TTC549 (cell line): Measurements from ENCODE around the gene RPL31.
"Not testable (repeated sequence)": the region's sequence is repeated elsewhere in the genome, so short reads cannot be mapped to it uniquely, and the experiment has no call there.

ENCODE experiments used
- FAIRE-seq: peaks from 2 replicates; lab custom pipeline; 2012; peaks lifted over from hg19 to GRCh38; lab: Jason Lieb, UNC

Gene RPL31

DNA sequence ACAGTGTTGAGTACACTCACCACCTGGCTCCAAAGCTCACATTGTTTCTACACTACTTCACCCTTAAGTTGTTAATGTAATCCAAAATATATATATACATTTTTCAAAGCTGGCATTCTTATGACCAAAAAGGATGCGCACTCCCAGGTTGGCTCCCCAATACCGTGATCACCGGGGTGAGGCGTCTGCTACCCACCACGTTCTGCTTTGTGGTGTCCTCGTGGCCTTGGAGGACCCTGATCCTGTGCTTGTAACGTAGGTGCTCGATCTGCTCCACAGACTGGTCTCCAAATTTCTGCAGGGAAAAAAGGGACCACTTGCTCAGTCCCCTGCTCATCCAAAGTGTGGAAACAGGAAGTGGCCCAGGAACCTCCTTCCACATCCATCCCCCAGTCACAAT, 25.8 kb downstream of the RPL31 start:
- FAIRE-seq = no peak

GRCh38 chr2:101030866-101031554, 28.9 kb downstream of the RPL31 start:
- FAIRE-seq = no peak

DNA sequence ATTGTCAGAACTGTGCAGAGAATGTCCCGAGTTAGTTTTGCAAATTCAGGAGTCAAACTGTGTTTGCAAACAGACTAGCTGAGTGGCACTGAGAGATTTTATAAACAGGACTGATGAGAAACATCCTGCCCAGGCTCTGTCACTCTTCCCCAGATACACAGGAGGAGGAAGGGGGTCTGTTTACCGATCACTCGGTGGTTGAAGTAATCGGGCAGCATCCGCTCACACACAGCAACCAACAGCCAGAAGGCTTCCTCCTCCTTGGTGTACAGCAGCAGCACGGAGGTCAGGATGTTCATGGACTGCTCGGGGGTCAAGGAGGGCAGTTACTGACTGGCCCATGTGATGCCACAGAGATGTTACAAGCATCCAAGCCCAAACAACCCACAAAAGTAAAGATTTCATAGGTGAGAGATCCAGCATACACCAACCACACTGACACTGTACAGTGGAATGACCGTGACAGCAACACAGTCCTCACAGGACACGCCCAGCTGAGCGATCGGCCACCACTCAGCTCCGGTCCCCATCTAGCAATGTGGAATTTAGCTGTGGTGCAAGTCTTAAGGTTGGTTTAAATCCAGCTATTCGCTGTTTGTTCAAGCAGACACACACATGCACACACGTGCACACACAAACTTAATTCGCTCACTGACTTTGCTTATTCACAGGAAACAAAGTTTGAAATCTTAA, 30.1 kb downstream of the RPL31 start:
- no peak for FAIRE-seq

- peak; percentile 84 for FAIRE-seq
These were observed 34.5 kb downstream of the RPL31 start for GRCh38 chr2:101036562-101036961.

DNA sequence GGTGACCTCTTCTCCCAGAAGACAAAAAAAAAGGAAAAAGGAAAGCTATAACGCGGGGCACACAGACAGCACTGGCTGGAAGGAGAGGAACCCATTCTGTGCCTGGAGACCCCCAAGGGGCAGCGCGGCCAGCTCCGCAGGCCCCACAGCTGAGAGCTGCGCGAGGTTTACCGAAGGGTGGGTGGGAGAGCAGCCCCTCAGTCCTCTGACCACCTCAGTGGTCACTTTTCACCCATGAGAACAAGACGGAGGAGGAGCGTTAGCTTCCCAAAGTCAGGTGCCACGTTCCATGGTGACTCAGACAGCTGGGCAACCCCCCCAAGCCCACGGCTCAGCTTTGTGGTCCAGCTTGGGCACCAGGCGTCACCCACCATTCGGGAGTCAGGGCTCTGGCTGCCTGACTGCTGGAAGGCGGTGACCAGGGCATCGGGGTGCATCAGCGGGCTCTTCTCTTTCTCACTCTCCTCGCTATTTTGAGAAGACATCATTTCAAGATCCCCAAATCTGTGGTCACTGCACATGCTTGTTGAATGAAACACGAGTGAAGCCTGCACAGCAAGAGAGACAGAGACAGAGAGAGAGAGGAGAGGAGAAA, 35.2 kb downstream of the RPL31 start:
- no peak for FAIRE-seq

DNA sequence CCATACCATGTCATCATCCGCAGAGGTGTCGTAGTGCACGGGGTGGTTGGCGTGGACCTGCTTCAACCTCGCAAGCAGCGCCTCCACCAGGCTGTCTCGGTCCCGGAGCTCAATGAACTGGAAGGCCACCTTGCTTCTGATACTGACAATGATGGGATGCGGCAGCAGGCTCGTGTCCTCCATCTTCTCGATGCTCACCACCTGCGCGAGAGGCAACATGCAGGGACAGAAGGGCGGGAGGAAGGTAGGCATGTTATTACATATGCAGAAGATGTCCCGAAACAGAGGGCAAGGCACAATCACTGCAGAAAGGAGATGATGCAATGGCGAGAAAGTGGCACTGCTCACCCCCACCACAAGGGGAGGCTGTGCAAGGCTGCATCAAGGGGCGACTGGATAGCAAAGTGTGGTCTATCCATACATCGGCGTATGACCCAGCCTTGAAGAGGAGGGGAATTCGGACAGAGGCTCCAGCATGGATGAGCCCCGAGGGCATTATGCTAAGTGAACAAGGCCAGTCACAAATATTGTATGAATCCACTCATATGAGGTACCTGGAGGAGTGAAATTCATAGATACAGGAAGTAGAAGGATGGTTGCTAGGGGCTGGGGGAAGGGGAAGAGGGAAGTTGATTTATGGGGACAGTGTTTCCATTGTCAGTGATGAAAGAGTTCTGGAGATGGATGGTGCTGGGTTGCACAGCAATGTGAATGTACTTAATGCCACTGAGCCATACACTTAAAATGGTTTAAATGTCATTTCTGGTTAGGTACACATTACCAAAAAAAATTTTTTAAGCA, 36.6 kb downstream of the RPL31 start:
- FAIRE-seq = no peak

DNA sequence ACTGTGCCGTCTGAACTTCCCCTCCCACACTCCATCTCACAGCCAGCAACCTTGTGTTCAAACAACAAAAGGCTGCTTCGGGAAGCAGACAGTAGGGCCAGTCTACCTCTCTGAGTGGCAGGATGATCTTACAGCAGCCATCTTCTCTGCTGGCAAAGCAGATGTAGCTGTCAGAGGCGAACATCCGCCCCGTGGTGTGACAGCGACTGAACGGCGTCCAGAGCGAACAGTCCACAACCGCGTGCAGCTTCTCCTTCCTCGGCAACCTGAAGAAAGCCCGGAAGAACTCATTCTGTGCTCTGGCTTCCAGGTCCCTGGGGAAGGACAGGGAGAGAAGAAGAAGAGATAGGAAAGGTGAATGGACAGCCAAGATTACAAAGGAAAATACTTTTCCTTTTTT, 38.0 kb downstream of the RPL31 start:
- no peak for FAIRE-seq

- no peak for FAIRE-seq
These were observed 38.7 kb downstream of the RPL31 start for GRCh38 chr2:101040761-101041160.

DNA sequence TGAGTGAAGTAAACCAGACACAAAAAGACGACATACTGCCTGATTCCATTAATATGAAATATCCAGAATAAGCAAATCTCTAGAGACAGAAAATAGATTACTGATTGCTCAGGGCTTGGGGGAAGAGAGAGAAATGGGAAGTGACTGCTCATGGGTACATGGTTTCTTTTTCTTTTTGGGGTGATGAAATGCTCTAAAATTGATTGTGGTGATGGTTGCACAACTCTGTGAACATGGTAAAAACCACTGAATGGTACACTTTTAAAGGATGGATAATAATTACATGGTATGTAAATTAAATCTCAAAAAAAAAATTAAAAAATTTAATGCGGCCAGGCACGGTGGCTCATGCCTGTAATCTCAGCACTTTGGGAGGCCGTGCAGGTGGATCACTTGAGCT, 39.3 kb downstream of the RPL31 start:
- no peak for FAIRE-seq

- FAIRE-seq = no peak
These were observed 43.2 kb downstream of the RPL31 start for GRCh38 chr2:101045330-101045729.

DNA sequence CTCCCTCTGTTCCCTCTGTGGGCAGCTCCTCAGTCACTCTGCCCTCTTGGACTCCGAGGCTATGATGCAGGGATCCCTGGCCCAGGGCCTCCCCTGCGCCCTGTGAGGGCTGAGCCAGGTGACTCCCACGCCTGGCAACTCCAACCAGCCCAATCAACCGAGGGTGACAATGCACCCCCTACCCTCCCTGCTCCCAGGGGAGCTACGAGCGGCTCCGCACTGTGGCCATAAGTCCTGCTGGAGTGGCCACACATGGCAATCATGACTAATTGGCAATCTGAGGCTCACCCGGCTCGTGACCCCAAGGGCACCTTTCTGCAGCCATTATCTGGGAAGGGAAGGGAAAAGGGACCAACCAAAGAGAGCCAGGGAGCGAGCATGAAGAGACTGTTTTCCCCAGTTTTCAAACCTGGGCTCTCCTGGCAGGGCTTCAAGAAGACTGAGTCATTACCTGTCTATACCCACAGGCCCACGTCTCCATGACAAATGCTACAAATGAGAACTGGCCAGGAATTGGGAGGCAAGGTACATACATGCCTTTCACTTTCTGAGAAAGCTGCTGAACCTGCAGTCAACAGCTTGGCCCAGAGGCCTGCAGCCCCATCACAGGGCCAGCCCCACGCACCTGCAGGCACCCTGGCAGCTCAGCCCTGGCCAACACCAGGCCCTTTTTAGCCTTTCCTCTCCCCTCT, 45.1 kb downstream of the RPL31 start:
- FAIRE-seq = no peak

DNA sequence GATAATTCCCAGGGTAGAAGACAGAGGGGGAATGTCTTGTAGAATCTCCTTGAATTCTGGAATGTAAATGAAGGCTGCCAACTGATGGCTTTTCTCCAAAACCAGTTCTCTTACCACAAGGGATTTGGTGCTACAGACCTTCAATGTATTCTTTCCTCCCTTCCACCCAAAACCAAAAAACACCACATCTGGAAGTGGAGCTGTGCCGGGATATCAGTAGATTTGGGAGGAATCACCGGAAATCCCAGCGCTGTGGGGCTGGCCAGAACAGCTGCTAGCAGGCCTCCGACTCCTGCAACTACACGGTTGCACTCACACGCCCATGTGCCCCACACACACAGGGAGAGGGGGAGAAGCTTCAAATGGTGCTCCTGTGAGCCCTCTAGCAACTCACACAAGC, 45.7 kb downstream of the RPL31 start:
- FAIRE-seq = no peak

GRCh38 chr2:101048756-101049155, 46.7 kb downstream of the RPL31 start:
- no peak for FAIRE-seq

DNA sequence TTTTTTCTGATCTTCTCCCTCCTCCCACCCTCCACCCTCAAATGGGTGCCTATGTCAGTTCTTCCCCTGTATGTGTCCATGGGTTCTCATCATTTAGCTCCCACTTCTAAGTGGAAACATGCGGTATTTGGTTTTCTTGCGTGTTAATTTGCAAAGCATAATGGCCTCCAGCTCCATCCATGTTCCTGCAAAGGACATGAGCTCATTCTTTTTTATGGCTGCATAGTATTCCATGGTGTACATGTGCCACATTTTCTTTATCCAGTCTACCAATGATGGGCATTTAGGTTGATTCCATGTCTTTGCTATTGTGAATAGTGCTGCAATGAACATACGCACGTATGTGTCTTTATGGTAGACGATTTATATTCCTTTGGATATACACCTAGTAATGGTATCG, 48.8 kb downstream of the RPL31 start:
- not testable (repeated sequence) for FAIRE-seq

GRCh38 chr2:101052147-101052546, 50.1 kb downstream of the RPL31 start:
- no peak for FAIRE-seq

DNA sequence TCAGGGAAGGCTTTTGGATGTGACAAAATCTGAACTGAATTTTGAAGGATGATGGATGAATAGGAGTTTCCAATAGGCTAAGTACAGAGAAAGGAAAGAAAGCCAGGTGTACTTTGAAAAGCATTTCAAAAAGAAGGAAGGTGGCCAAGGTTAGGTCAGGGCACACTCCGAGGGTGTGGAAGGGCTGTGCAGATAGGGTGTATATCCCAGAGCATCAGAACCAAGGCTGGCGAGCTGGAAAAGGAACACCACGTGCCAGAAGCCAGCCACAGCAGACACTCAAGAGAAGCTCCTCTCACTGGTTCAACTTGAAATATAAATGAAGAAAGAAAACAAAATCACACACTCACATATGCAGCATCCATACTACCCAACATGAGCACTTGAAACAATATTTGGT, 51.0 kb downstream of the RPL31 start:
- no peak for FAIRE-seq
